Measurements from ENCODE around the gene PARP6. TPM values are rescaled to one million over a fixed set of nuclear protein-coding genes. Genes with fewer than 3 reads are reported as not detected.
A peak's percentile ranks its signal among the peaks of the same experiment; 100 is the strongest.
"Not testable (repeated sequence)": the region's sequence is repeated elsewhere in the genome, so short reads cannot be mapped to it uniquely, and the experiment has no call there.

Gene PARP6
- total RNA-seq, 2 experiments from 2014 or later: 86.7 to 90.2 TPM

DNA sequence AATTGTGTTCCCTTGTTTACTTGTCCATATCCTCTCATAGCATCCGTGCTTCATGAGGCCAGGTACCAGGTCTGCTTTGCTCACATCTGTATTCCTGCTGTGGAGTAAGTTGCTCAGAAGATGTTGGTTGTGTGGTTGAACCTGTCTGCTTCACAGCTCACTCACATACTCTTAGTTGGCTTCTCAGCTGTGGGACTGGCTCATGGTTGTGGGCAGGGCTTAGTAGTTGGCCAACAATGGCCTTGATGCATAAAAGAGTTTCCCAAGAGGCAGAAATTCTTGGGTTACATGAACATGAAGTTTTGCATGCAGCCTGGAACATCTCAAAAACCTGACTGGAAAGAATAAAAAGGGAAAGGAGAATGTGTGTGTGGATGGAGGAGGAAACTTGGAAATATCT lies 30.6 kb upstream of the PARP6 start:
- Mint-ChIP-seq H3K27me3 (no peaks in the 10 kb centered on the region), H3K27ac (no peak overlapping the region), H3K36me3 (no peaks in the 10 kb centered on the region), H3K4me3 (no peak overlapping the region), H3K4me1 (peaks cover 6% of the 10 kb centered on the region), H3K9me3 (no peaks in the 10 kb centered on the region)
- POLR2A ChIA-PET: no interaction called here
- no peak for DNase-seq
- no peak for ATAC-seq (ENCODE audit: low read depth)

DNA sequence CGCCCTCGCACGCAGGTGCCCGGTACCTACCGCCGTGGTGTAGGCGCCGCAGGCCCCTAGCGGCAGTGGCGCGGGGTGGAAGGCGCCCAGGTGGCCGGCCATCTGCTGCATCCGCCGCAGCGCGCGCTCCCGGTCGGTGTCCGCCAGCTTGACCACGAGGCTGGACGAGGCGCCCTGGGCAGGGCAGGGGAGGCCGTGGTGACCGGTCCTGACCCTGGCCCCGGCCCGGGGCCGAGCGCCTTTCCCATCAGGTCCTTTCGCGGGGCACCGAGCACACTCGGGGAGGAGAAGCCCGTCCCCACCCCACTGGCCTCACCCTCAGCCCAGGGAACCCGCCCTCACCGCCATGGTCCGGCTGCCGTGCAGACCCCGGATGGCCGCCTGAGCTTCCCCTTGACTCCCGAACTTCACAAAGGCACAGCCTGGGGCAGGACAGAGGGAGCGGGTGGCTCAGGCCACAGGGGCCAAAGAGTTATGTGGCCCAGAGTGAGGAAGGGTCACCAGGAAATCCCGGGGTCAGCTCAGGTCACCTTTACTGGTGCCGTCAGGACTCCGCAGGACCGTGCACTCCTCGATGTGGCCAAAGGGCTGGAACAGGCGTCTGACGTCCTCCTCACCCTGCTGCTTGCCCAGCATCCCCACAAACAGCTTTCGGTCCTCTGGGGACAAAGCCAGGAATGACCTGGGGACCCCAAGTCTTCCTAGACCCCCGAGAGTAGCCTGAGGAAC lies 17.4 kb upstream of the PARP6 start:
- POLR2A ChIA-PET: no interaction called here
- H3K9me3 Mint-ChIP-seq: no peaks in the 10 kb centered on the region

GRCh38 chr15:72288796-72289596 lies 16.6 kb upstream of the PARP6 start:
- POLR2A ChIA-PET: no interaction called here
- no peaks in the 10 kb centered on the region for H3K36me3 Mint-ChIP-seq

More for the DNA sequence above, 17.4 kb upstream of the PARP6 start:
- H3K4me1 Mint-ChIP-seq: peaks cover 1% of the 10 kb centered on the region
- no peak overlapping the region for H3K4me3 Mint-ChIP-seq
- DNase-seq (no peak), ATAC-seq (ENCODE audit: low read depth) (no peak)
- H3K27me3 Mint-ChIP-seq: no peaks in the 10 kb centered on the region
- H3K36me3 Mint-ChIP-seq: no peaks in the 10 kb centered on the region
- H3K27ac Mint-ChIP-seq: no peak overlapping the region

GRCh38 chr15:72285927-72286516 lies 13.7 kb upstream of the PARP6 start:
- ATAC-seq (ENCODE audit: low read depth) (no peak), DNase-seq (no peak)
- POLR2A ChIA-PET: interaction anchor here (1.2 kb wide), 1 partner anchor 21 kb away, joined by 3 read pairs; no protein-coding TSS in a partner anchor
- peaks cover 1% of the 10 kb centered on the region for H3K4me1 Mint-ChIP-seq
- no peak overlapping the region for H3K4me3 Mint-ChIP-seq
- no peaks in the 10 kb centered on the region for H3K27me3 Mint-ChIP-seq
- no peak overlapping the region for H3K27ac Mint-ChIP-seq
- H3K9me3 Mint-ChIP-seq: no peaks in the 10 kb centered on the region
- no peaks in the 10 kb centered on the region for H3K36me3 Mint-ChIP-seq

More at GRCh38 chr15:72288796-72289596, 16.6 kb upstream of the PARP6 start:
- Mint-ChIP-seq H3K9me3 (no peaks in the 10 kb centered on the region), H3K4me1 (peaks cover 1% of the 10 kb centered on the region), H3K27me3 (no peaks in the 10 kb centered on the region), H3K4me3 (no peak overlapping the region), H3K27ac (no peak overlapping the region)
- DNase-seq: no peak
- ATAC-seq (ENCODE audit: low read depth): no peak

DNA sequence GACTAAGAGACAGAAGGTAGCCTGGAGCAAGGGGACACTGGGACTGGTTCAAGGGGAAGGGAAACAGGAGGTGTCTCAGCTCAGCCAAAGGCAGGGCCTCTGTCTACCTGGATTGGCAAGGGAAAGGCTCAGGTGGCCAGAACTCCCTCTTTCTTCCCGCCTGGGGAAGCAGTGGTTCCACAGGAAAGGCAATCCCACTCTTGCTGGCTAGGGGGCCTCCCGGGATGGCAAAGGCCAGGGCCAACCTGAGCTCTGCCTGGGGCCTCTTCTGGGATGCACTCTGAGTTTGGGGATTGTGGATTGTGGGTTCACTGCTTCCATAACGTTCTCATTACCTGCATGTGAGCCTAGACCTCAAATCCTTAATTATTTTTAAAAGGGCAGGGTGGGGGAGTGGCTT lies 13.0 kb upstream of the PARP6 start:
- H3K4me1 Mint-ChIP-seq: peaks cover 1% of the 10 kb centered on the region
- H3K36me3 Mint-ChIP-seq: no peaks in the 10 kb centered on the region
- H3K27ac Mint-ChIP-seq: no peak overlapping the region
- ATAC-seq (ENCODE audit: low read depth) (no peak), DNase-seq (no peak)
- H3K27me3 Mint-ChIP-seq: no peaks in the 10 kb centered on the region
- H3K9me3 Mint-ChIP-seq: no peaks in the 10 kb centered on the region
- POLR2A ChIA-PET: interaction anchor here (1.2 kb wide), 1 partner anchor 21 kb away, joined by 3 read pairs; no protein-coding TSS in a partner anchor
- H3K4me3 Mint-ChIP-seq: no peak overlapping the region

DNA sequence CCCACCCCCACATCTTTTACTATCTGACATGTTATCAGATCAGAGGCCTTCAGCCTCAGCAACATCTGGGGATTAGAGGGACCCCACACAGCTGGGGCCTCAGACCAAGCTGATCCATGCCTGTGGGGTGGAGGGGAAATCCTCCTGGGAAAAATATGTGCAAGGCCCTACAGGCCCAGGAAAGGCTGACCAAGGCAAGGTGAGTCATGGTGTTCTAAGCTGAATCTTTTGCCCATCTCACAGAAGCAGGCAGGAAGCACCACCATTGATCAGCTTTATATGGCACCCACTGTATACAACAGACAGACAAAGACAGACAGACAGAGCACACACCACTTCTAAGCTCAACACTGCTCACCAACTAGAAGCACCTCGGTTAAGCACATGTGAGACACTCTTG lies 12.4 kb upstream of the PARP6 start:
- no peaks in the 10 kb centered on the region for H3K27me3 Mint-ChIP-seq
- H3K36me3 Mint-ChIP-seq: no peaks in the 10 kb centered on the region
- no peaks in the 10 kb centered on the region for H3K9me3 Mint-ChIP-seq
- POLR2A ChIA-PET: interaction anchor here (1.2 kb wide), 1 partner anchor 22 kb away, joined by 3 read pairs; no protein-coding TSS in a partner anchor
- ATAC-seq (ENCODE audit: low read depth) (no peak), DNase-seq (no peak)
- no peak overlapping the region for H3K27ac Mint-ChIP-seq
- no peak overlapping the region for H3K4me3 Mint-ChIP-seq
- peaks cover 1% of the 10 kb centered on the region for H3K4me1 Mint-ChIP-seq

- DNase-seq (no peak), ATAC-seq (ENCODE audit: low read depth) (no peak)
- POLR2A ChIA-PET: no interaction called here
These were observed 9.4 kb upstream of the PARP6 start for GRCh38 chr15:72281713-72282112.

GRCh38 chr15:72280751-72281150 lies 8.4 kb upstream of the PARP6 start:
- peaks cover 4% of the 10 kb centered on the region for H3K27me3 Mint-ChIP-seq
- no peak for ATAC-seq (ENCODE audit: low read depth)
- H3K36me3 Mint-ChIP-seq: no peaks in the 10 kb centered on the region
- peaks cover 1% of the 10 kb centered on the region for H3K4me1 Mint-ChIP-seq
- DNase-seq: no peak
- H3K27ac Mint-ChIP-seq: no peak overlapping the region
- H3K9me3 Mint-ChIP-seq: no peaks in the 10 kb centered on the region
- H3K4me3 Mint-ChIP-seq: no peak overlapping the region
- POLR2A ChIA-PET: no interaction called here

More at GRCh38 chr15:72281713-72282112, 9.4 kb upstream of the PARP6 start:
- Mint-ChIP-seq H3K27ac (no peak overlapping the region), H3K36me3 (no peaks in the 10 kb centered on the region), H3K4me1 (peaks cover 1% of the 10 kb centered on the region), H3K9me3 (no peaks in the 10 kb centered on the region), H3K4me3 (no peak overlapping the region), H3K27me3 (peaks cover 2% of the 10 kb centered on the region)

DNA sequence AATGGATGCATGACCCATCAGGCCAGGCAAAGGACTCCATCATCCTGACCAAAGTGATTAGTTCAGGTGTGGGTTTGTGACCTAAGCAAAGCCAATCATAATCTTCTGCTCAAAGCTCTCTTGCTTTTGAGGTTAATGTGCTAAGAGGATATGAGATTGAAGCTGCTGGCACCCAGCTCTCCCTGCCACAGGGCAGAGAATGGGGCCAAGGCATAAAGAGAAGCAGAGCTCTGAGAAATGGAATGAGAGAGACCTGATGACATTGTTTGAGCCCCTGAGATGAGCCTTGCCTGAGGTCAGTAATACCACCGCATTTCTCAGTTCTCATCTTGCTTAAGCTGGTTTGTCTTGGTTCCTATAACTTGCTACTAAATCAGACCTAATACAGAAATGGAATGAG lies 6.4 kb upstream of the PARP6 start:
- POLR2A ChIA-PET: no interaction called here

GRCh38 chr15:72276326-72276700 lies 4.0 kb upstream of the PARP6 start:
- DNase-seq (no peak), ATAC-seq (ENCODE audit: low read depth) (no peak)
- Mint-ChIP-seq H3K27me3 (peaks cover 8% of the 10 kb centered on the region), H3K36me3 (peaks cover 3% of the 10 kb centered on the region), H3K4me3 (no peak overlapping the region), H3K4me1 (peaks cover 18% of the 10 kb centered on the region), H3K27ac (no peak overlapping the region), H3K9me3 (no peaks in the 10 kb centered on the region)
- POLR2A ChIA-PET: no interaction called here

More for the DNA sequence above, 6.4 kb upstream of the PARP6 start:
- Mint-ChIP-seq H3K36me3 (no peaks in the 10 kb centered on the region), H3K9me3 (no peaks in the 10 kb centered on the region), H3K27me3 (peaks cover 8% of the 10 kb centered on the region), H3K27ac (no peak overlapping the region), H3K4me3 (no peak overlapping the region), H3K4me1 (peaks cover 4% of the 10 kb centered on the region)
- no peak for DNase-seq
- ATAC-seq (ENCODE audit: low read depth): no peak

DNA sequence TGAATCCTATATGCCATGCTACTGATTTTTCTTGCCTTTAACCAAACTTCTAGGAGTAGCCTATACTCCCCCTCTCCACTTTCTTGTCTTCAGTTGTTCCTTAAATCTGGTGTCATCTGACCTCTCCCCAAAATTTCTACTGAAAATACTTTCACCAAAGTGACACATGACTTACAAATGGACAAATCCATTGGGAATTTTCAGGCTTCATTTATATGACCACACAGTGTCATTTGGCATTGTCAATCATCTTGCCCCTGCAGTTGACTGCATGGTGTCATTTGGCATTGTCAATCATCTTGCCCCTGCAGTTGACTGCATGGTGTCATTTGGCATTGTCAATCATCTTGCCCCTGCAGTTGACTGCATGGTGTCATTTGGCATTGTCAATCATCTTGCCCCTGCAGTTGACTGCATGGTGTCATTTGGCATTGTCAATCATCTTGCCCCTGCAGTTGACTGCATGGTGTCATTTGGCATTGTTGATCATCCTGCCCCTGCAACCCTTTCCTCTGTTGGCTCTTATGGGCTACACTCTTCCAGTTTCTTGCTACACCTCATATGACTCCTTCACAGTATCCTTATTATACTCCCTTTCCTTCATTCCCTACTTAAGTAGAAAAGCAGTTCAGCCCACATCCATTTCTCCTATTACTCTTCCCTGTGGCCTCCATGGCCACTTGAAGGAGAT lies 3.4 kb upstream of the PARP6 start:
- H3K4me1 Mint-ChIP-seq: peaks cover 23% of the 10 kb centered on the region
- DNase-seq; ATAC-seq (ENCODE audit: low read depth); POLR2A ChIA-PET; H3K4me3 Mint-ChIP-seq; H3K27ac Mint-ChIP-seq; H3K27me3 Mint-ChIP-seq; H3K36me3 Mint-ChIP-seq; H3K9me3 Mint-ChIP-seq: not testable (repeated sequence)

DNA sequence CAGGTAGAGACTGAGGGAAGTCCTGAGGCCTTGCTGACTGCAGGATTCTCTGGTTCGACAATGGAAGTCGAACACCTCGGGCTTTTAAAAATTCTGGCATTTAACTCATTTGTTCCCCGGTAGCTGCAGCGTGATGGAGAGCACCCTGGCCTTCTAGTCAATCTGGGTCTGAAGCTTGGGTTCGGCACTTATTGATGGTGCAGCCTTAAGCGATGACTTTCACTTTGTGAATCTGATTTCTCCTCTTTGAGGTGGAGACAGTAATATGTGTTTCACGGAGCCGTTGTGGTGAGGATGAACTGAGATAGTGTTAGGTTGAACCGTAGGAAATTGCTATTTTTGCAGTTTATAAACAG lies 621 bp upstream of the PARP6 start:
- DNase-seq: no peak
- Mint-ChIP-seq H3K36me3 (peaks cover 6% of the 10 kb centered on the region), H3K4me1 (peaks cover 28% of the 10 kb centered on the region), H3K27ac (peak overlapping the region; percentile 84), H3K4me3 (peak overlapping the region; percentile 86), H3K9me3 (no peaks in the 10 kb centered on the region), H3K27me3 (peaks cover 8% of the 10 kb centered on the region)
- peak; percentile 0 for ATAC-seq (ENCODE audit: low read depth)
- POLR2A ChIA-PET: interaction anchor here (0.9 to 2.7 kb wide), 3 partner anchors 43 to 93 kb away, joined by 3 to 16 read pairs (median 14); partner anchors contain the start of gene PKM

- ATAC-seq (ENCODE audit: low read depth): peak; percentile 2
- peaks cover 6% of the 10 kb centered on the region for H3K36me3 Mint-ChIP-seq
- H3K27ac Mint-ChIP-seq: peak overlapping the region; percentile 79
- H3K9me3 Mint-ChIP-seq: no peaks in the 10 kb centered on the region
- H3K4me1 Mint-ChIP-seq: peaks cover 28% of the 10 kb centered on the region
- POLR2A ChIA-PET: interaction anchor here (1.0 to 2.7 kb wide), 2 partner anchors 42 to 45 kb away, joined by 3 to 14 read pairs; partner anchors contain the start of gene PKM
- no peak for DNase-seq
- H3K4me3 Mint-ChIP-seq: peak overlapping the region; percentile 91
- H3K27me3 Mint-ChIP-seq: peaks cover 8% of the 10 kb centered on the region
These were observed 500 bp downstream of the PARP6 start for GRCh38 chr15:72271895-72272212.
